Measurements from ENCODE around the gene CCDC50. TPM values are rescaled to one million over a fixed set of nuclear protein-coding genes. Genes with fewer than 3 reads are reported as not detected.

The CCDC50 gene
- total RNA-seq, 1 donor from 2014 or later, result 170 TPM

GRCh38 chr3:191316876-191317603 is 12.2 kb upstream of the CCDC50 start:
- DNase-seq (ENCODE audit: low read depth), result no peak

- no peak for DNase-seq (ENCODE audit: low read depth)
These were observed 8.9 kb upstream of the CCDC50 start for GRCh38 chr3:191320316-191320715.

GRCh38 chr3:191321019-191321767 is 8.0 kb upstream of the CCDC50 start:
- DNase-seq (ENCODE audit: low read depth), result no peak

GRCh38 chr3:191324936-191325335 is 4.3 kb upstream of the CCDC50 start:
- no peak for DNase-seq (ENCODE audit: low read depth)

GRCh38 chr3:191327526-191327925 is 1.7 kb upstream of the CCDC50 start:
- DNase-seq (ENCODE audit: low read depth), result no peak

- DNase-seq (ENCODE audit: low read depth), result no peak
These were observed 722 bp upstream of the CCDC50 start for GRCh38 chr3:191328383-191328961.

GRCh38 chr3:191329654-191330529 is 698 bp downstream of the CCDC50 start, which contains the start of gene UTS2B:
Gene UTS2B (minus strand): TSS chr3:191330526. CDS start chr3:191282189, 48,337 bp downstream.
- peak; percentile 42 for DNase-seq (ENCODE audit: low read depth)

- DNase-seq (ENCODE audit: low read depth), result peak; percentile 74
These were observed 1.4 kb downstream of the CCDC50 start for GRCh38 chr3:191330530-191331048.

- peak; percentile 87 for DNase-seq (ENCODE audit: low read depth)
These were observed 2.2 kb downstream of the CCDC50 start for GRCh38 chr3:191331388-191331787.

- no peak for DNase-seq (ENCODE audit: low read depth)
These were observed 4.2 kb downstream of the CCDC50 start for GRCh38 chr3:191333298-191333880.

- no peak for DNase-seq (ENCODE audit: low read depth)
These were observed 5.2 kb downstream of the CCDC50 start for GRCh38 chr3:191334346-191334893.

GRCh38 chr3:191336833-191337232 is 7.6 kb downstream of the CCDC50 start:
- no peak for DNase-seq (ENCODE audit: low read depth)

GRCh38 chr3:191338177-191338488 is 8.9 kb downstream of the CCDC50 start:
- DNase-seq (ENCODE audit: low read depth), result no peak

- DNase-seq (ENCODE audit: low read depth), result no peak
These were observed 10.2 kb downstream of the CCDC50 start for GRCh38 chr3:191339316-191339917.

GRCh38 chr3:191340351-191340750 is 11.2 kb downstream of the CCDC50 start:
- no peak for DNase-seq (ENCODE audit: low read depth)

- DNase-seq (ENCODE audit: low read depth), result no peak
These were observed 11.8 kb downstream of the CCDC50 start for GRCh38 chr3:191340966-191341365.

GRCh38 chr3:191342006-191342405 is 12.8 kb downstream of the CCDC50 start:
- no peak for DNase-seq (ENCODE audit: low read depth)

GRCh38 chr3:191342411-191342810 is 13.2 kb downstream of the CCDC50 start:
- no peak for DNase-seq (ENCODE audit: low read depth)

- no peak for DNase-seq (ENCODE audit: low read depth)
These were observed 13.9 kb downstream of the CCDC50 start for GRCh38 chr3:191343115-191343514.

- DNase-seq (ENCODE audit: low read depth), result no peak
These were observed 14.7 kb downstream of the CCDC50 start for GRCh38 chr3:191343913-191344312.

- no peak for DNase-seq (ENCODE audit: low read depth)
These were observed 16.1 kb downstream of the CCDC50 start for GRCh38 chr3:191345334-191345733.
